ENCODE measurements around the gene PPP1R9A. TPM values are rescaled to one million over a fixed set of nuclear protein-coding genes. Genes with fewer than 3 reads are reported as not detected.
A peak's percentile ranks its signal among the peaks of the same experiment; 100 is the strongest.

The PPP1R9A gene
- total RNA-seq (2.2 TPM), polyA plus RNA-seq (1.4 TPM)
- long read RNA-seq, donor 1, result 0 reads
- long read RNA-seq, donor 2, result 0 reads
- long read RNA-seq, donor 3, result 0 reads
- long read RNA-seq, donor 4, result 0 reads
- long read RNA-seq, donor 5, result 0 reads
- long read RNA-seq, donor 6, result 0 reads
- long read RNA-seq, donor 7, partial matches to known transcripts, result 0 of 1 reads
- long read RNA-seq, donor 7, other reads (novel, unspliced or antisense), result 0 of 1 reads
- long read RNA-seq, donor 8, result 0 reads
- long read RNA-seq, donor 9, result 0 reads
- long read RNA-seq, donor 10, result 0 reads

DNA sequence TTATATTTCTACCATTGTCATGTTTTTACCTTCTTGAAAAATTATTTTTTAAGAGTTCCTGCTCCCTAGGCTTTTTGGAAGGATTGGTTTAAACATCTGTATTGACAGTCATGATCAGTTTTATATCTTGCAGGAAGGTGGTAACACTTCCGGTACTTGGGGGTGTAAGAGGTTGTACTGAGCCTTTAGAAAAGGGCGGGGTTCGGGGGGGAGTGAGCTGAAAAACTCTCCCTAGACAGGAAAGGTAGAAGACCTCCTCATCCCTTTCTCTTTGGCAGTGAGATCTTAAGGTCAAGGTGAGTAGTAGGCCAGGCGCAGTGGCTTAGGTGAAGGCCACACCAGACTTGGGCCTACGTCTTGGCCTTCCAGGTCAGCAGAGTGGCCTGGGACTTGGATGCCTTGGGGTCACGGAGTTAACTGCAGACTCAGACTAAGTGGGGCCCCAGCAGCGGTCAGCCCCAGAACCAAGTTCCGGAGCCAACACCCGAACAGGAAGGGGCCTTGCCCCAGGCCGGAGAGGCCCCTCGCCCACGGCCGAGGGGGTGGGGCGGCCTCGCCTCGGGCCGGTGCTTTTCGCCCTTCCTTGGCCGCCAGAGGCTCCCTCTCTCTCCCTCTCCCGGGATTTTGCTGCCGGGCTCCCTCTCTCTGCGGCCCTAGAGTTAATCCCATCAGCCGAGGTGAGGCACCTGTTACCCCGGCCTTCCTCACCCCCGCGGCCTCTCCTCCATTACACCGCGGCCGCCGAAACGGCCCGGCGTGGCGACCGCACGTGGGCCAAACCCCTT, at the start of gene PPP1R9A:
TSS of gene PPP1R9A (plus strand) at position 569 of the 785 bp plus-strand sequence. CDS start 2,520 bp downstream, outside the sequence.
- Histone ChIP-seq H3K27me3 (ENCODE audit: control insufficient read depth in 2 of 2, insufficient read depth in 1 of 2, low read length in 1 of 2) (peaks cover 25 to 35% of the 10 kb centered on the region in 2 donors), H3K27ac (ENCODE audit: low read depth in 1 of 2, low read length in 1 of 2) (no peak within 1 kb of the TSS)
- WGBS, result 19% methylated on average over 36 of the region's 36 CpGs

DNA sequence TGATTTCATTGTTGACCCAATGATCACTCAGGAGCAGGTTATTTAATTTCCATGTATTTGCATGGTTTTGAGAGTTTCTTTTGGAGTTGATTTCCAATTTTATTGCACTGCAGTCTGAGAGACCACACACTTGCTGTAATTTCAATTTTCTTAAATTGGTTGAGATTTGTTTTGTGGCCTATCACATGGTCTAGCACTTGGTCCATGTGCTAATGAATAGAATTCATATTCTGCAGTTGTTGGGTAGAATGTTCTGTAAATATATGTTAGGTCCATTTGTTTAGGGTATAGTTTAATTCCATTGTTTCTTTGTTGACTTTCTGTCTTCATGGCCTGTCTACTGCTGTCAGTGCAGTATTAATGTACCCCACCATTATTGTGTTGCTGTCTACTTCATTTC, 36.3 kb upstream of the PPP1R9A start:
- Histone ChIP-seq H3K9me3 (ENCODE audit: control insufficient read depth in 2 of 2, insufficient read depth in 1 of 2, low read length in 1 of 2) (no peaks in the 10 kb centered on the region), H3K36me3 (ENCODE audit: control insufficient read depth in 2 of 2, insufficient read depth in 2 of 2, low read length in 1 of 2) (no peaks in the 10 kb centered on the region), H3K4me3 (ENCODE audit: low read length in 2 of 2) (no peak overlapping the region), H3K4me1 (ENCODE audit: control insufficient read depth in 2 of 2, insufficient read depth in 2 of 2, low read length in 2 of 2) (no peaks in the 10 kb centered on the region), H3K27ac (ENCODE audit: low read depth in 1 of 2, low read length in 1 of 2) (no peak overlapping the region), H3K27me3 (ENCODE audit: control insufficient read depth in 2 of 2, insufficient read depth in 1 of 2, low read length in 1 of 2) (no peaks in the 10 kb centered on the region)
- DNase-seq (ENCODE audit: low read depth in 6 of 9, low spot score in 9 of 9), result no peak

More for the DNA sequence above, at the start of gene PPP1R9A:
- H3K36me3 ChIP-seq (ENCODE audit: control insufficient read depth in 2 of 2, insufficient read depth in 2 of 2, low read length in 1 of 2), result no peaks in the 10 kb centered on the region
- peaks cover 0 to 4% of the 10 kb centered on the region in 2 donors for H3K4me1 ChIP-seq (ENCODE audit: control insufficient read depth in 2 of 2, insufficient read depth in 2 of 2, low read length in 2 of 2)
- peak within 1 kb of the TSS; percentile 26 to 36 for H3K4me3 ChIP-seq (ENCODE audit: low read length in 2 of 2)
- DNase-seq (ENCODE audit: low read depth in 6 of 9, low spot score in 9 of 9), result peak in 2 of 9 donors; percentile 1 to 6
- H3K9me3 ChIP-seq (ENCODE audit: control insufficient read depth in 2 of 2, insufficient read depth in 1 of 2, low read length in 1 of 2), result no peaks in the 10 kb centered on the region

DNA sequence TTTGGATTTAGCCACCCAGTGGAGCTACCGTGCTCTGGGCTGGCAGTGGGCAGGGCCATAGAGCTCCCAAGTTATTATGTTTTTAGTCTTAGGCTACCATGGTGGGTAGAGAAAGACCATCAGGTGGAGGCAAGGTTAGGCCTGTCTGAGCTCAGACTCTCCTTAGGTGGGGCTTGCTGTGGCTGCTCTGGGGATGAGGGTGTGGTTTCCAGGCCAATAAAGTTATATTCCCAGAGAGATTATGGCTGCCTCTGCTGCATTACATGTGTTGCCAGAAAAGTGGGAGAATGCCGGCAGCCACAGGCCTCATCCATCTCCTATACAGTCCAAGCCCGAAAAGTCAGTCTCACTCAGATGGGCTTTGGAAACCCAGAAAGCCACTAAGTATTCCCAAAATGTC, 34.2 kb upstream of the PPP1R9A start:
- Histone ChIP-seq H3K4me3 (ENCODE audit: low read length in 2 of 2) (no peak overlapping the region), H3K27ac (ENCODE audit: low read depth in 1 of 2, low read length in 1 of 2) (no peak overlapping the region), H3K9me3 (ENCODE audit: control insufficient read depth in 2 of 2, insufficient read depth in 1 of 2, low read length in 1 of 2) (no peaks in the 10 kb centered on the region), H3K27me3 (ENCODE audit: control insufficient read depth in 2 of 2, insufficient read depth in 1 of 2, low read length in 1 of 2) (no peaks in the 10 kb centered on the region), H3K4me1 (ENCODE audit: control insufficient read depth in 2 of 2, insufficient read depth in 2 of 2, low read length in 2 of 2) (no peaks in the 10 kb centered on the region), H3K36me3 (ENCODE audit: control insufficient read depth in 2 of 2, insufficient read depth in 2 of 2, low read length in 1 of 2) (no peaks in the 10 kb centered on the region)
- 96% methylated on average over 3 of the region's 3 CpGs for WGBS
- DNase-seq (ENCODE audit: low read depth in 6 of 9, low spot score in 9 of 9), result no peak

DNA sequence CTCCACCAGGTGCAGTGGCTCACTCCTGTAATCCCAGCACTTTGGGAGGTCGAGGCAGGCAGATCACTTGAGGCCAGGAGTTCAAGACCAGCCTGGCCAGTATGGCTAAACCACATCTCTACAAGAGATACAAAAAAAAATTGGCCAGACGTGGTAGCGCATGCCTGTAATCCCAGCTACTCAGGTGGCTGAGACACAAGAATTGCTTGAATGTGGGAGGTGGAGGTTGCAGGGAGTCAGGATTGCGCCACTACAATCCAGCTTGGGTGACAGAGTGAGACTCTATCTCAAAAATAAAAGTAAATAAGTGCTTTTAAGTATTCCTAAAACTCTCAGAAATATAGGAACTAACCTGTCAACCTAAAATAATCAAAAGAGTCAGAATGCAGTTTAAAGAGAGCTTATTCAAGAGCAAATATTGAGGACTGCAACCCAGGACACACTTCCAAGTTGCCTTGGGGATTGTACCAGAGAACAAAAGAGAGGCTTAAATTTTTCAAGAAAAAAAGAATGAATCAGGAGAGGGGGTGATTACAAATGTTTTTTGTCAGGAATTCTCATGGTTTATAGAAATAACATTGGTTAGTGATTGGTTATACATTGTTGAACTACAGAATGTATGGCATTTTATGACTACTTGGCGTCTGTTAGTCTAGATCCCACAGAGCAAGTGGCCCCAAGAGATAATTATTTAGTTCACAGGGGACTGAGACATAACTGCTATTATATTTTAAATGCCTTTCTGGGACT, 33.2 kb upstream of the PPP1R9A start:
- H3K4me1 ChIP-seq (ENCODE audit: control insufficient read depth in 2 of 2, insufficient read depth in 2 of 2, low read length in 2 of 2), result no peaks in the 10 kb centered on the region
- no peak overlapping the region for H3K4me3 ChIP-seq (ENCODE audit: low read length in 2 of 2)
- H3K27ac ChIP-seq (ENCODE audit: low read depth in 1 of 2, low read length in 1 of 2), result no peak overlapping the region
- no peaks in the 10 kb centered on the region for H3K36me3 ChIP-seq (ENCODE audit: control insufficient read depth in 2 of 2, insufficient read depth in 2 of 2, low read length in 1 of 2)
- no peak for DNase-seq (ENCODE audit: low read depth in 6 of 9, low spot score in 9 of 9)
- H3K9me3 ChIP-seq (ENCODE audit: control insufficient read depth in 2 of 2, insufficient read depth in 1 of 2, low read length in 1 of 2), result no peaks in the 10 kb centered on the region
- H3K27me3 ChIP-seq (ENCODE audit: control insufficient read depth in 2 of 2, insufficient read depth in 1 of 2, low read length in 1 of 2), result no peaks in the 10 kb centered on the region
- 93% methylated on average over 5 of the region's 5 CpGs for WGBS

DNA sequence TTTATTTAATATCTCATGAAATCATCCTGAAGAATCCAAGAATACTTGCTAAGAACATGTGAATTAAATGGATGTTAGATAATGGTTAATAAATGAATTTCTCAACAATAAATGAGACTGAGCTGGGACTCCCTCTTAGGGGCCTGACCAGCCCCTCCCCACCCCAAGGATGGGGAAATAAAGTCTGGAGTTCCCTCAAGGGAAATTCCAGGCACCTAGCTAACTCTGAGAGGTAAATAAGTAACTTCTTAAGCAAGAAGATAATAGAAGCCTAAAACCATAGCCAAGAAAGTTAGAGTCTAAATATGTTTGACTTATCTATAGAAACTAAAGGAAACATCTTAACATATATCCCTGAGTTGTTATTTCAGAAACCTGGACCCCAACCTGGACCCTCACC, 32.2 kb upstream of the PPP1R9A start:
- Histone ChIP-seq H3K9me3 (ENCODE audit: control insufficient read depth in 2 of 2, insufficient read depth in 1 of 2, low read length in 1 of 2) (no peaks in the 10 kb centered on the region), H3K27me3 (ENCODE audit: control insufficient read depth in 2 of 2, insufficient read depth in 1 of 2, low read length in 1 of 2) (no peaks in the 10 kb centered on the region), H3K27ac (ENCODE audit: low read depth in 1 of 2, low read length in 1 of 2) (no peak overlapping the region), H3K36me3 (ENCODE audit: control insufficient read depth in 2 of 2, insufficient read depth in 2 of 2, low read length in 1 of 2) (no peaks in the 10 kb centered on the region), H3K4me1 (ENCODE audit: control insufficient read depth in 2 of 2, insufficient read depth in 2 of 2, low read length in 2 of 2) (no peaks in the 10 kb centered on the region), H3K4me3 (ENCODE audit: low read length in 2 of 2) (no peak overlapping the region)
- DNase-seq (ENCODE audit: low read depth in 6 of 9, low spot score in 9 of 9), result no peak

DNA sequence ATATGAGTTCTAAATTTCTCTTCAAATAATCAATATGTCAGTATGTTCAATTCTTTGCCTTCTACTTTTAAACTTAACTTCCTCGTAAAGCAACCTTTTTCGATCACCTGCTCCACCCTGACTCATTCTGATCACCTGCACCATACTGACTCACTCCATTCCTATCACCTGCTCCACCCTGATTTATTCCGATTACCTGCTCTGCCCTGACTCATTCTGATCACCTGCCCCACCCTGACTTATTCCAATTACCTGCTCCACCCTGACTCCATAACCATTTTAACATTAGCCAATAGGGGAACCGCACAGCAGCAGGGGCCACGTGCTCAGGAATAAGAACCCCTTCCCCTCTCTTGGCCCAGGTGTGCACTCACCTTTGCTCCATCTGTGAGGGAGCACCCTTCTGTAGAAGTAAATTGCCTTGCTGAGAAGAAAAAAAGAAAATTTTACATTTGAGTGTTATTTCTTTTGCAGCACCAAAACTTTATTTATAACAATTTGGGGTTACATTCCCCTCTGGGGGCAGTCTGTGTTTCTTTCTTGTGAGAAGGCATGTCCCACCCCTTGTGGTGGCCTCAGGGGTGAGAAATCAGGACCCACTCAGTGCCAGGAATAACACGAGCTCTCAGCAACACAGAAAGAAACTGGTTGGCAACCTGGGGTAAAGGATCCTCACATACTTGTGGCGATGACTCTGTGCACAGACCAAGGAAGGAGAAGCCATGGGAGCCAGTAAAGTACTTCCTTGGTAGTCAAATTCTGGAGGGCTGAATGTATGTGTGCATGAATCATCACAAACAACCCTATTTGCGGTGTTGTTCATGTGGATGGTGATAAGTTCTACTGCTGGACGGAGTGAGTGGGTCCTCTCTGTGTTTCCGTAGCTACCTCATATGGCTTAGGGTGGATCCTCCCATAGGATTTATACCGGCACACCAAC, 29.4 kb upstream of the PPP1R9A start:
- Histone ChIP-seq H3K36me3 (ENCODE audit: control insufficient read depth in 2 of 2, insufficient read depth in 2 of 2, low read length in 1 of 2) (no peaks in the 10 kb centered on the region), H3K4me3 (ENCODE audit: low read length in 2 of 2) (no peak overlapping the region), H3K27me3 (ENCODE audit: control insufficient read depth in 2 of 2, insufficient read depth in 1 of 2, low read length in 1 of 2) (no peaks in the 10 kb centered on the region), H3K27ac (ENCODE audit: low read depth in 1 of 2, low read length in 1 of 2) (no peak overlapping the region), H3K9me3 (ENCODE audit: control insufficient read depth in 2 of 2, insufficient read depth in 1 of 2, low read length in 1 of 2) (no peaks in the 10 kb centered on the region), H3K4me1 (ENCODE audit: control insufficient read depth in 2 of 2, insufficient read depth in 2 of 2, low read length in 2 of 2) (no peaks in the 10 kb centered on the region)
- no peak for DNase-seq (ENCODE audit: low read depth in 6 of 9, low spot score in 9 of 9)
- WGBS, result 96% methylated on average over 11 of the region's 11 CpGs

DNA sequence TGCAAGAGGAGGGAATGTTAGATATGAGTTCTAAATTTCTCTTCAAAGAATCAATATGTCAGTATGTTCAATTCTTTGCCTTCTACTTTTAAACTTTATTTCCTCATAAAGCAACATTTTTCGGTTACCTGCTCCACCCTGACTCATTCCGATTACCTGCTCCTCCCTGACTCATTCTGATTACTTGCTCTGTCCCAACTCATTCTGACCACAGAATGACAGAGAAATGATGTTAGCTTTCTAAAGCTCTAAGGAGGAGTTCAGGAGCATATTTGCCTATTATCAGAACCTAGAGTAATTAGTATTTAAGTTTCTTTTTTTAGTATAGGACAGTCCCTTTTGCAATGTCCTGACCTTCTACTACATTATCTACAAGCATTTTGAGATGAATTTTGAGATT, 24.5 kb upstream of the PPP1R9A start:
- Histone ChIP-seq H3K9me3 (ENCODE audit: control insufficient read depth in 2 of 2, insufficient read depth in 1 of 2, low read length in 1 of 2) (no peaks in the 10 kb centered on the region), H3K4me1 (ENCODE audit: control insufficient read depth in 2 of 2, insufficient read depth in 2 of 2, low read length in 2 of 2) (no peaks in the 10 kb centered on the region), H3K27me3 (ENCODE audit: control insufficient read depth in 2 of 2, insufficient read depth in 1 of 2, low read length in 1 of 2) (no peaks in the 10 kb centered on the region), H3K4me3 (ENCODE audit: low read length in 2 of 2) (no peak overlapping the region), H3K27ac (ENCODE audit: low read depth in 1 of 2, low read length in 1 of 2) (no peak overlapping the region), H3K36me3 (ENCODE audit: control insufficient read depth in 2 of 2, insufficient read depth in 2 of 2, low read length in 1 of 2) (no peaks in the 10 kb centered on the region)
- 92% methylated on average over 2 of the region's 2 CpGs for WGBS
- no peak for DNase-seq (ENCODE audit: low read depth in 6 of 9, low spot score in 9 of 9)

DNA sequence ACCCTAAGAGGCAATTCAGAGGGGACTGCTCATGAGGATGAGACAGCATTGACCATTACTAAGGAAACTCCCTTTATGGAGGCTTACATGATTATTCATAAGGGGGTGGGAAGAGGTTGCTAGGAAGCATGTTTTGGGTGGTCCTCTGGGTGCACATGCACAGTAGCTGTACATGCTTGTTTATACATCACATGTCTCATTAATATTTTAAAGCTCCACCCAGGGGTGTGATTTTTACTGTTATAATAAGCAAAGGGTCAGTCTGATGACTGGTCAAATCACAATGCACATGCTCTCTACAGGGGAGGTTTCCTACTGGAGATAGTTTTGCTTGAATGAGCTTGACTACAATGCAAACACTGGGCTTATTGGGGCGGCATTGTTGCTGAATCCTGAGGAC, 23.8 kb upstream of the PPP1R9A start:
- Histone ChIP-seq H3K4me3 (ENCODE audit: low read length in 2 of 2) (no peak overlapping the region), H3K4me1 (ENCODE audit: control insufficient read depth in 2 of 2, insufficient read depth in 2 of 2, low read length in 2 of 2) (no peaks in the 10 kb centered on the region), H3K9me3 (ENCODE audit: control insufficient read depth in 2 of 2, insufficient read depth in 1 of 2, low read length in 1 of 2) (no peaks in the 10 kb centered on the region), H3K27ac (ENCODE audit: low read depth in 1 of 2, low read length in 1 of 2) (no peak overlapping the region), H3K27me3 (ENCODE audit: control insufficient read depth in 2 of 2, insufficient read depth in 1 of 2, low read length in 1 of 2) (no peaks in the 10 kb centered on the region), H3K36me3 (ENCODE audit: control insufficient read depth in 2 of 2, insufficient read depth in 2 of 2, low read length in 1 of 2) (no peaks in the 10 kb centered on the region)
- no peak for DNase-seq (ENCODE audit: low read depth in 6 of 9, low spot score in 9 of 9)
- WGBS, result 89% methylated on average over 1 of the region's 1 CpG

Measured in thymus (tissue), 14 donors.